IPS DF 19.7 (cell line): ENCODE results near the gene MGAT4C.
"Not testable (repeated sequence)": the region's sequence is repeated elsewhere in the genome, so short reads cannot be mapped to it uniquely, and the experiment has no call there.

Source experiments
- DNase-seq: peaks from one replicate; pipeline ENCODE4 v3.0.0-alpha.2; 2013; ENCODE audit warnings: low read depth, low spot score

Gene MGAT4C

DNA sequence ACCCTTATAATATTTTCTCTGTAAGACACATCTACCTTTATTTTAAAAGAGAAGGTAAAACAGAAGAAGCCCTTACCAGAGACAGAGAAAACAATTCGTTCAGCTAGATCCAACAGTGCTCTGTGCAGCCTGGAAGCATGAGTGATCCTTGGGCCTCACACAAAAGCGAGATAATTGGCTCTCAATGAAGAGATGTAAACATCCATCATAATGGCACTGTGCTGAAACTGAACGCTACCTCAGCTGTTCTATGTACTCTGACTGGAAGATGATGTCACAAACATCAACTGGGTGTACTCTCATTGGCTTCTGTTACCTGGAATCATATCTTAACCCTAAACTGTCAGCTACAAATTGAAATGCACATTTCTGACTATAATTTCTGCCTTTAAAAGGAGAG is at the start of gene MGAT4C:
MGAT4C (minus strand) TSS at position 229 of the 400 bp plus-strand sequence.
- no peak for DNase-seq

DNA sequence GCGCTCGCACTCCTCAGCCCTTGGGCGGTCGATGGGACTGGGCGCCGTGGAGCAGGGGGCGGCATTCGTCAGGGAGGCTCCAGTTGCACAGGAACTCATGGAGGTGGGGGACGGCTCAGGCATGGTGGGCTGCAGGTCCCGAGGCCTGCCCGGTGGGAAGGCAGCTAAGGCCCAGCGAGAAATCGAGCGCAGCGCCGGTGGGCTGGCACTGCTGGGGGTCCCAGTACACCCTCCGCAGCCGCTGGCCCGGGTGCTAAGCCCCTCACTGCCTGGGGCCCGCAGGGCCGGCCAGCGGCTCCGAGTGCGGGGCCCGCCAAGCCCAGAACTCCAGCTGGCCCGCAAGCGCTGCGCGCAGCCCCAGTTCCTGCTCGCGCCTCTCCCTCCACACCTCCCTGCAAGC is 40.2 kb upstream of the MGAT4C start:
- not testable (repeated sequence) for DNase-seq

GRCh38 chr12:86293682-86294240 is 37.6 kb upstream of the MGAT4C start:
- no peak for DNase-seq

- no peak for DNase-seq
These were observed 36.3 kb upstream of the MGAT4C start for GRCh38 chr12:86292480-86292879.

- DNase-seq = no peak
These were observed 34.4 kb upstream of the MGAT4C start for GRCh38 chr12:86290615-86291014.

GRCh38 chr12:86286119-86286518 is 29.9 kb upstream of the MGAT4C start:
- DNase-seq = no peak

- no peak for DNase-seq
These were observed 27.4 kb upstream of the MGAT4C start for GRCh38 chr12:86283620-86284019.

- DNase-seq = no peak
These were observed 19.2 kb upstream of the MGAT4C start for GRCh38 chr12:86275356-86275755.

GRCh38 chr12:86265329-86265695 is 9.1 kb upstream of the MGAT4C start:
- no peak for DNase-seq

- no peak for DNase-seq
These were observed 8.5 kb upstream of the MGAT4C start for GRCh38 chr12:86264451-86265328.

- peak; percentile 17 for DNase-seq
These were observed 5.4 kb upstream of the MGAT4C start for GRCh38 chr12:86261578-86261977.

DNA sequence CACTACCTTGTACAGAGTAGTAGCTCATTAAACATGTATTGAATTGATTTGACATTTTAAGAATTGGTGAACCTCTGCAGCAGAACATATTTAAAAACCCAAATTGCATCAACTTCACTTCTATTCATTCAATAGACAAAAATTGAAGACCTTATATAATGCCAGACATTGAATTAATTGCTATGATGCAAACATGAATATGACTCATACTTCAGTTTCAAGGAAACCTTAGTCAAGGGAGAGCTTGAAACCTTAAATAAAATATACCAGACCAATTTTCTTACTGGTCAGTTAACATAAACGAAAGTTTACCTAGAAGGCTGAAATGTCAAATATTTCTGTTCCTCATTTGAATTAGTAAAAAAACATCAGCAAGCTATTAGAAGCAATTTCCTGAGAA is 5.0 kb upstream of the MGAT4C start:
- DNase-seq = no peak

DNA sequence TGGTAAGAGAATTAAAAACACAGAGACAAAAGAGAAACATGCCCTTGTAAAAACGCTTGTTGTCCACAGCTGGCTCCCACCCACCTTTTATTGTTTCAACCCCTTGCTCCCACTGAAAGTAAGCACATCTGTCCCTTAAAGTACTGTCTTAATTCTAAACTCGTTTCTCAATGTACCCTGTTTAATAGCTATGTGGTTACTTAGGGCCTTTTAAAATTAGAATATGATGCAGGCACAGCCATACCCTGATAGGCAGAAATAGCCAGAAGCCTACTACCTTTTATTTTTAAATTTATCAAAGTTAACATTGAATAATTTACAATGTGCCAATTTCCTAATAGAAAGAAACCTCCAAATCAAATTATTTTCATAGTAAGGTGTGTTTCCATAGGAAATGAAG is 4.0 kb upstream of the MGAT4C start:
- DNase-seq = no peak

DNA sequence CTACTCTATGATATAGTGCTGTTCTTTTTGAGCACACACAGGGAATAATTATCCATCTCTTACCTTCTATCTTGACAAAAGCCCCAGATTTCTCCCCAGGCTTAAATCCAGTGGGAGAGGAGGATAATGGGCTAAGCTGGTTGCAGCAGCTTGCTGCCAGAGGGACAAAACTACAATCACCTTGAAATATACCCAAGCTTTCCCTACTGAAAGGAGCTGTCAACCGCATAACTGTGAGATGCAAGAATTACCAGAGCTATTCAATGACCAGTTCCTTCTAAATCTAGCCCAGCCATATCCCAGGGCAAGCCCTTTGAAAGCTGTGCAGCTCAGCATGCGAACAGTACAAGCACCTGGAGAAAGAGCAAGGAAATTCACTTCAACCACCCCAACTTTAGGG is 943 bp upstream of the MGAT4C start:
- DNase-seq = no peak

GRCh38 chr12:86254399-86255107 is 1.6 kb downstream of the MGAT4C start:
- DNase-seq = no peak

- no peak for DNase-seq
These were observed 6.3 kb downstream of the MGAT4C start for GRCh38 chr12:86249851-86250250.

GRCh38 chr12:86249276-86249675 is 6.9 kb downstream of the MGAT4C start:
- no peak for DNase-seq

- no peak for DNase-seq
These were observed 8.3 kb downstream of the MGAT4C start for GRCh38 chr12:86247871-86248270.

GRCh38 chr12:86241600-86241999 is 14.6 kb downstream of the MGAT4C start:
- no peak for DNase-seq

GRCh38 chr12:86234316-86234855 is 21.8 kb downstream of the MGAT4C start:
- DNase-seq = no peak

GRCh38 chr12:86233126-86233525 is 23.1 kb downstream of the MGAT4C start:
- DNase-seq = no peak

DNA sequence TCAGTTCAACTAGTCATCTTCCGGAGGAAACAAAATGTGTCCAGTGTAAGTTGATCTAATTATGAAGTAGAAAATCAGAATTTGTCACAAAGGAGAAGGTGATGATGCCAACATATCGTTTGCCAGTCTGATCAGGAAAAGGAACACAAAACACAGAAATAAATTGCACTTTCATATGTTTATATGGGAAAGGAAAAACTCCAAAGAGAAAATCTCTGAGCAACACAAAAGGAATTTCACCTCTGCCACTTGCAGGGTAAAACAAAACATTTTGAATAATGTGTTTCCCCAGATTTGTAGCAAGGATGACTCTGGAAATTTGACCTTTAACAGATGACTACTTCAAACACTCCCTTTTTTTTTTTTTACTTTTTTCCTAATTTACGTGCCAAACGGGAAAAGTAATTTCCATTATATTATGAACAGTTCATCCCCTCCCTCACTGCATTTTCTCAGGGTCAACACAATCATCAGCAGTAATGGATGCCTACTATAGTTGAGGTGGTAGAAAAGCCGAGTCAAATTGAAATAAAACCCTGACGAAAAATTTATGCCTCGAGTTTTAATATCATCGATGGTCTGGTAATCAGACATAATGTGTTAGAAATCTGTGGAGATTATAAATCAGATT is 25.6 kb downstream of the MGAT4C start:
- DNase-seq = no peak
